ENCODE measurements around the gene PARP16.
"Not testable (repeated sequence)": the region's sequence is repeated elsewhere in the genome, so short reads cannot be mapped to it uniquely, and the experiment has no call there.

PARP16 gene

DNA sequence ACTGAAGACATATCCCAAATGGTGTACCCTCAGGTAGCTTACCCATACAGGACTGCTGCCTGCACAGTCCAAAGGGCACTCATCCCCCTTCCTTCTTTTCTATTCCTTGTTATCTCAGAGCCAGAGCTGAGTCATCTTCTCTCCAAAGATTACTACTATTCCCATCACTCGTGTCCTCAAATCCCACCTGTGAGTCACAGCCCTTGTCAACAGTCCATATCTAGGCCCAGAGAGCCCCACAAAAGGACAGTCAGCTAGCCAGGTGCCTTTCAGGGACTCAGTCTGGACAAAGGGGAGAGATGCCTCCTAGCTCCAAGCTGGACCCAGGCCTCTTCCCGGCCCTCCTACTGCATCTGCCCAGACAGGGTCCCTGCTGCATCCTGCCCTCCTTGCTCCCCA is 11.0 kb downstream of the PARP16 start:
- no peaks in the 10 kb centered on the region; the same call in 1 of the 2 replicates for H3K36me3 ChIP-seq (ENCODE audit: insufficient read depth, low read length)
- H3K9ac ChIP-seq (ENCODE audit: low read depth, low read length), result no peak overlapping the region
- H3K9me3 ChIP-seq (ENCODE audit: control insufficient read depth, insufficient read depth, low read length), result no peaks in the 10 kb centered on the region
- H3K4me1 ChIP-seq (ENCODE audit: insufficient read depth, low read length), result peaks cover under 1% of the 10 kb centered on the region; the same call in 1 of the 2 replicates

DNA sequence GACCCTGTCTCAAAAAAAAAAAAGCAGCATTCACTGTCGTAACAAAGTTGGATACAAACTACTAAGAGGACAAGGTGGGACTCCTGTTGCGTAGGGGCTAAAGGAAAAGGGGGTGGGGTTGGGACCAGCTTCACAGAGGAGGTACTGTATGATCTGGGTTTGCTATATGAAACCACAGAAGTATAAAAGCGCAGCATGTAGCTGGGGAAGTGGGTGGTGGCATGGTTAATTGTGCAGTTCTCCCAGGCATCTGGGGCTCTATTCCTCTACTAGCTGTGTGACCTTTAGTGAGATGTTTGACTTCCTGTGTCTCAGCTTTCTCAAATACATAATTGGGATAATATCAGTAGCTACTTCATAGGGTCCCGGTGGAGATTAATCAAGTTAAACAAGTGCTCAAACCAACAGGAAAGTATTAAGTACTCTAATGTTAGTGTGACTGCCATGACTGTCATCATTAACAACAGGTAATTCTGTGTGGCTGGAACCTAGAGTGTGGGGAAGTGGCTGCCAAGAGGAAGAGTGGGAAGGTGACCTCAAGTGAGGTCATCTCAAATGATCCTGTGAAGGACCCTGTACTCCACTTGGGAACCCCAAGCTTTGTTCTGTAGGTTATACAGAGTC is 11.5 kb downstream of the PARP16 start:
- Histone ChIP-seq H3K9me3 (ENCODE audit: control insufficient read depth, insufficient read depth, low read length) (no peaks in the 10 kb centered on the region), H3K4me1 (ENCODE audit: insufficient read depth, low read length) (peaks cover 4% of the 10 kb centered on the region; the same call in 1 of the 2 replicates), H3K9ac (ENCODE audit: low read depth, low read length) (no peak overlapping the region), H3K36me3 (ENCODE audit: insufficient read depth, low read length) (no peaks in the 10 kb centered on the region; the same call in 1 of the 2 replicates)

DNA sequence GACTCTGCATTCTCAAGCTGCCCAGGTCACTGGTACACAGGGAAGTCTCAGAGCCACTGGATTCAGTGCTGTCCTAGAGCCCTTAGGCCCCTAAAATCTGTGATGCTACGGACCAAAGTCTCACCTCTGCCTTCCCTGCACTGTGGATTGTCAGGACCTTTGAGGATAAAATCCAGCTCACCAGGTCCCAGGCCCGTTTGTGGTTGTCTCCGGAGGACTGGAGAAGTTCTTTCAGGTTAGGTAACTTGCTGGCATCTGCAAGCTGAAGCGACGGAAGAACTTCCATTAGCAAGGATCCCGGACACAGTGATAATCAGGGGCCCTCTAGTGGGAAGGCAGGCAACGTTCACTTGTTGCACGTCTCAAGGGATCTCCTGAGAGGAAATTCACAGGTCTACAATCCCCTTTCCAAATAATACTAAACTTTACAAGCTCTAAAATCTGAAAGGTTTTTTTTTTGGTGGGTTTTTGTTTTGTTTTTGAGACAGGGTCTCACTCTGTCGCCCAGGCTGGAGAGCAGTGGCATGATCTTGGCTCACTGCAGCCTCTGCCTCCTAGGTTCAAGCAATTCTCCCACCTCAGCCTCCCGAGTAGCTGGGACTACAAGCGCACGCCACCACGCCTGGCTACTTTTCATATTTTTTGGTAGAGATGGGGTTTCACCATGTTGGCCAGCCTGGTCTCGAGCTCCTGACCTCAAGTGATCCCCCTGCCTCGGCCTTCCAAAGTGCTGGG is 15.7 kb downstream of the PARP16 start:
- not testable (repeated sequence) for H3K9ac ChIP-seq (ENCODE audit: low read depth, low read length); H3K36me3 ChIP-seq (ENCODE audit: insufficient read depth, low read length); H3K4me1 ChIP-seq (ENCODE audit: insufficient read depth, low read length); H3K9me3 ChIP-seq (ENCODE audit: control insufficient read depth, insufficient read depth, low read length)

DNA sequence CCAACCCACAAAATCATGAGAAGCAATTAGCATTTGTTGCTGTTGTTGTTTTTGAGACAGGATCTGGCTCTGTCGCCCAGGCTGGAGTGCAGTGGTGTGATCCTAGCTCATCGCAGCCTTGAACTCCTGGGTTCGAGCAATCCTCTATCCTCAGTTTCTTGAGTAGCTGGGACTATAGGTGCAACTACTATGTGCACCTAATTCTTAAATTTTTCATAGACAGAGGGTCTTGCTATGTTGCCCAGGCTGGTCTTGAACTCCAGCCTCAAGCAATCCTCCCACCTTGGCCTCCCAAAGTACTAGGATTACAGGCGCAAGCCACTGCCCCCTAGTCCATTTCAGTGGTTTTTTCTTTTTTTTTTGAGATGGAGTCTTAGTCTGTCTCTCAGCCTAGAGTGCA is 18.3 kb downstream of the PARP16 start:
- H3K4me1 ChIP-seq (ENCODE audit: insufficient read depth, low read length), result peaks cover 16% of the 10 kb centered on the region
- no peak overlapping the region for H3K9ac ChIP-seq (ENCODE audit: low read depth, low read length)
- H3K36me3 ChIP-seq (ENCODE audit: insufficient read depth, low read length), result no peaks in the 10 kb centered on the region
- no peaks in the 10 kb centered on the region for H3K9me3 ChIP-seq (ENCODE audit: control insufficient read depth, insufficient read depth, low read length)

DNA sequence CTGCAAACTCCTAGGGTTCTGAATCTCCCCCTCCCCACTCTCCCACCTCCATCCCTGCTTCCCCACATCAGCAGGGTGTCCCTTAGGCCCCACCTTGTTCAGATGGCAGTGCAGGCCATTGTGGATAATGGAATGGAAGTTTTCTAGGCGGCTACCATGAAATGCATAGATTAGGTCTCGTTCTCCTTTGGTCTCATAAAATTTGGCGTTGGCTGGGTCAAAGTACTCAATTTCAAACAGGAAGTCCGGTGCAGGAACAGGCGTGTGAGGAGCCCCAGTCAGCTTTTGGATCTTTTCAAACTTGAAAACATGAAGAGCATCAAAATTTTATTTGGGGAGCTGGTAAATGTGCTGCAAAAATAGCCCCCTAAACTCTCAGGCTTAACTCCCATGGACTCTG is 20.2 kb downstream of the PARP16 start:
- Histone ChIP-seq H3K9ac (ENCODE audit: low read depth, low read length) (no peak overlapping the region), H3K9me3 (ENCODE audit: control insufficient read depth, insufficient read depth, low read length) (no peaks in the 10 kb centered on the region), H3K4me1 (ENCODE audit: insufficient read depth, low read length) (peaks cover 16% of the 10 kb centered on the region), H3K36me3 (ENCODE audit: insufficient read depth, low read length) (no peaks in the 10 kb centered on the region)

DNA sequence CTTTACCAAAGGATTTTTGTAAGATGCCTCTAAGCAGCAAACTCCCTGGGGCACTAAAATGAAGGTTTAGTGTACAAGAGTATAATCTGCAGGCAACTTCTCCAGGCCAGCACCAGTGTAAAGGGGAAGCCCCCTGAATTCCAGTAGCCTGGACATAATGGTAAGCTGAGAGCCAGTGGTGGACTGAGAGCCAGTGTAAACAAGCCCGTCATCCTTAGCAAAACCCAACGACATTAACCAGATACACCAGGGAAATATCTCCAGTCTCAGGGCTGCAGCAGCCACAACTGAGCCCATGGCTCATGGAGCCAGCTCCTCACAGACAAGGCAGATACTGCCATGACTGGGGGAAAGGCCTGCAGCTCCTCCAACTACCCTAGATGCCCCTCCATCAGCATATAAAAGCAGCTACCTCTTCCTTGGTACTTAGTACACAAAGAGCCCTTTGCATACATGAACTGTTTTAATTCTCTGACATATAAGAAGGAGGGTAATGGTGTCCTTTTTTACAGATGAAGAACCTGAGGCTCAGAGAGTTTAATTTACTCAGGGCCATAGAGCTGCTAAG is 21.7 kb downstream of the PARP16 start:
- Histone ChIP-seq H3K9ac (ENCODE audit: low read depth, low read length) (no peak overlapping the region), H3K4me1 (ENCODE audit: insufficient read depth, low read length) (peaks cover 12% of the 10 kb centered on the region), H3K36me3 (ENCODE audit: insufficient read depth, low read length) (0 out of 2 replicates have a peak, but pooled peaks cover 1% of the 10 kb centered on the region), H3K9me3 (ENCODE audit: control insufficient read depth, insufficient read depth, low read length) (no peaks in the 10 kb centered on the region)

DNA sequence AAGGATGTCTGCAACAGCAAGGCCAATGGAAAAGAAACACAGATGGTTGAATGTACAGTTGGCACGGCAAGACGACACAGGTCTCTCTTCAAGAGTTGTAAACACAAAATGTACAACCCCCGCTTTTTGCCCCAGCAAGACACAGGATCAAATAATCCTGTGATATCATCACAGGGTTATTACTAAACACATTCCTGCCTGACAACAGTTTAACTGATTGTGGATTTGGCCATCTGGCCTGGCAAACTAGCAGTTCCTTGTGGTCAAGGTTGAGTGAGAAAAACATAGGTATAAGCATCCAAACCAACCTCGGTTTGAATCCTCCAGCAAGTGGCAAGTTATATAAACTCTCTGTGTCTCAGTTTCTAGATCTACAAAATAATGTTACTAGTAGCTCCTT is 23.4 kb downstream of the PARP16 start:
- 0 out of 2 replicates have a peak, but pooled peaks cover 6% of the 10 kb centered on the region for H3K36me3 ChIP-seq (ENCODE audit: insufficient read depth, low read length)

DNA sequence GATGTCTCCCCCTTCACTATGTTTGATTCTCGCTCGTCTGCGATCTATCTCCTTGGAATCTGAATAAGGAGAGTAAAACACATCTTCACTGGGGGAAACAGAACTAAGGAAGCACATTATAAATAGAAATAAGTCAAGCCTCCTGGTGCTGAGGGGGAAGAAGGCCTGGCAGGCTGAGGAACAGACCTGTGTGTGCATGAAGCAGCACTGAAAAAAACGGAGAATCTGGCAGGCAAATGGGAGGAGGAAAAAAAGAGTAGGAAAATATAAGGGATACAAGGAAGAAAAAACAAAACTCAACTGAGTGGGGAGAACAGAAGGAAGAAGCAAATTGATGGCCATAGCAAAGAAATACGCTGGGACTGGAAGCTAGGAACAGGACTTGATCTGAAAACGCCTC is 25.7 kb downstream of the PARP16 start:
- Histone ChIP-seq H3K4me1 (ENCODE audit: insufficient read depth, low read length) (peaks cover 12% of the 10 kb centered on the region), H3K9ac (ENCODE audit: low read depth, low read length) (no peak overlapping the region), H3K9me3 (ENCODE audit: control insufficient read depth, insufficient read depth, low read length) (no peaks in the 10 kb centered on the region), H3K36me3 (ENCODE audit: insufficient read depth, low read length) (0 out of 2 replicates have a peak, but pooled peaks cover 6% of the 10 kb centered on the region)

More for the DNA sequence above, 23.4 kb downstream of the PARP16 start:
- Histone ChIP-seq H3K9me3 (ENCODE audit: control insufficient read depth, insufficient read depth, low read length) (no peaks in the 10 kb centered on the region), H3K4me1 (ENCODE audit: insufficient read depth, low read length) (peaks cover 12% of the 10 kb centered on the region), H3K9ac (ENCODE audit: low read depth, low read length) (no peak overlapping the region)

DNA sequence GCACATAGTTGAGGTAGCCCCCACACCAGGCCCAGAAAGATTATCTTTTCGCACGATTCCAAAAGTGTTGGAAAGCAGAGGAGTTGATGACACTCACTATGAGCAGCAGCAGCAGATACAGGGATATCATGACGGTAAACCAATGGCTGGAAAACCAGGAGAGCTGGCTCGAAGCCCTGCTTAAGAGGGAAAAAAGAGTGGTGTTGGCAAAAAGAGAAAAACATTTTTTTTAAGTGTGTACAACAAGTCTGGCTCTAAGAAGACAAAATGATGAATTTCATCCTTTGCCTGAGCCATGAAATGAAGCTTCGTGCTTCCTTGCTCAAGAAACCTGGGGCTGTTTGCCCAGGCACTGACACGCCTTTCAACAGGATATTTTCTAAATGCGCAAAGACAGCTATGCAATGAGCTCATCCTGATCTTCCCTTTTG is 27.3 kb downstream of the PARP16 start:
- peaks cover 3% of the 10 kb centered on the region; the same call in 1 of the 2 replicates for H3K4me1 ChIP-seq (ENCODE audit: insufficient read depth, low read length)
- H3K9ac ChIP-seq (ENCODE audit: low read depth, low read length), result no peak overlapping the region
- H3K9me3 ChIP-seq (ENCODE audit: control insufficient read depth, insufficient read depth, low read length), result no peaks in the 10 kb centered on the region
- 0 out of 2 replicates have a peak, but pooled peaks cover 6% of the 10 kb centered on the region for H3K36me3 ChIP-seq (ENCODE audit: insufficient read depth, low read length)

DNA sequence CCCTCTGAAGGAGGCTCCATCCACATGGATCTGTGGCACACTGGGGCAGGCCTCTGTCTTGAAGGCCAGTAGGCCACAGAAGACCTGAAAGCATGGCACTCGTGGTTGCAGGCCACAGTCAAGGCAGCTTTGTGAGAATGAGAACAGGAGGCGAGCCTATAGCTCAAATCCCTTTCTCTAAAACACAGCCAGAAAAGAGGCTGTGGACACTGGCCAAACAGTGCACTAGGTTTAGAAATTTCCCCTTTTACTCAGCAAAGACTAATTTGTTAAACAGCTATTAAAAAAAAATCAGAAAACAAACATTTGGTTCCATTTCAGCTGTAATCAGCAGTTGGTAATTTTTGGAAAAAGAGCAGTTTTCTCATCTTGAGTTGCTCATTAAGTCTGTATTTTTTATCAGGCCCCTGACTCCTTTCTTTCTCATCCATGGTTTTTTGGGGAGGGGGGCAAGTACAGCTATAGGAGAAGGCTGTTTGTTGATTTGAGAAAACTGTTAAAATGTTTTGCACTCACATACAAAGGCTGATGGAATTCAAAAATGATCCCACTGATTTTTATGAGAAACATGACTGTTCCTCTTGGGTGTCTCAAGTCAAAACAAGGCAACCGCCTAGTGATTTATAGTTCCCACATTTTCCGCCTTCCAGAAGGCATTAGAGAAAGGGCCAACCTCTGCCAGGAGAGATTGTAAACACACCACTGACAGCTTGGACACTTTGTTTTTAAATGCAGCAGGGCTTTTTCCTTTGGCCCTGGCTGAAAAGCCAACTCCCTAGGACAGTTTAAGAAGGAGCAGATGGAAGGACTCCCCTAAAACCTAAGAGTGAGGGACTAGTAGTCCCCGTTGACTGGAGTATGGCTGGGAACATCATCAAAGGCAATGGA is 28.1 kb downstream of the PARP16 start:
- Histone ChIP-seq H3K9me3 (ENCODE audit: control insufficient read depth, insufficient read depth, low read length) (no peaks in the 10 kb centered on the region), H3K4me1 (ENCODE audit: insufficient read depth, low read length) (peaks cover 3% of the 10 kb centered on the region; the same call in 1 of the 2 replicates), H3K36me3 (ENCODE audit: insufficient read depth, low read length) (0 out of 2 replicates have a peak, but pooled peaks cover 6% of the 10 kb centered on the region), H3K9ac (ENCODE audit: low read depth, low read length) (no peak overlapping the region)

DNA sequence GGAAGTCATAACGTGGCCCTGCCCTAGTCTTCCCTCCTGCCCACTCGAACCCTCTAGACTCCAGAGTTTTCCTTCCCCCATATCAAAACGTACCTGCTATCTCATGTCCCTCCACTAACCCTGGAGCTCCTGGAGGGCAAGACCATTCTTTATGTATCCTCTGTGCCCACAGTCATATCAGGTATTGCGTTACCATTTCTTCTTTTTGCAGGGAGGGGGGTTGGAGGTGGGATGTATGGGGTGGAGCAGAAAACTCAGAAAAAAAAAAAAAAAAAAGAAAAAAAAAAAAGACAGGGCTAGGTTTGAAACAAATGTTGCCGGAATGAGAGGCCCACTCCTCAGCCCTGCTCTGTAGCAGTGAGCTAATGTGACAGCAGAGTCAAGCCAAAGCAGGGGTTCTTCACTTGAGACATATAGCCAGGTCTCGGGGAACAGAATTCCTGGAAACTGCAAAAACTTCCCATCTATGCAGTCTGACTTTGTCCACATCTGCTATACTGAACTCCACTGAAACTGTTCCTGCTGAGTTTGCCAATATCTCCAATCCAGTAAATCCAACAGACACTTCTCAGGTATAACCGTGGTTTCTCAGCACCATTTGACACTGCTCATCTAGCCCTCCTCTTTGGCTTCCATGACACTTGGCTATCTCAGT is 31.1 kb downstream of the PARP16 start:
- no peaks in the 10 kb centered on the region for H3K9me3 ChIP-seq (ENCODE audit: control insufficient read depth, insufficient read depth, low read length)
- H3K36me3 ChIP-seq (ENCODE audit: insufficient read depth, low read length), result 0 out of 2 replicates have a peak, but pooled peaks cover 6% of the 10 kb centered on the region
- H3K9ac ChIP-seq (ENCODE audit: low read depth, low read length), result no peak overlapping the region
- peaks cover 3% of the 10 kb centered on the region; the same call in 1 of the 2 replicates for H3K4me1 ChIP-seq (ENCODE audit: insufficient read depth, low read length)

DNA sequence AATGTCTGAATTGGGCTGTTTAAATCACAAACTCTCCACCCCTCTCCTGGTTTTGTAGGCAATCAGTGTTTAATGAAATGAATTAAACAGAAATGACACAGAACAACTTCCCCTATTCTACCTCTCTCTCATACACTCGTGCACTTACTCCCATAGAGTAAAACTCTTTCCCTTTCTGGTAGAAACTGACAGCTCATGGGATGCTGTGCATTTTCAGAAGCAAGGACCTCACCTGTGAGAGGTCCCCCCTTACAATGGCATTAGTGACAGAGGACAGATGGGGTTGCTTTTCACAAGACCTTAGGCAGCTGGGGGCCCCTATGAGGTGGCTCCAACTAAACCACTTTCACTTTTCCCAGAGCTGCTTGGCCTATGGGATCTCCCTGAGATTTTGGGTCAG is 31.9 kb downstream of the PARP16 start:
- peaks cover 4% of the 10 kb centered on the region; the same call in 1 of the 2 replicates for H3K4me1 ChIP-seq (ENCODE audit: insufficient read depth, low read length)
- H3K9me3 ChIP-seq (ENCODE audit: control insufficient read depth, insufficient read depth, low read length), result no peaks in the 10 kb centered on the region
- 0 out of 2 replicates have a peak, but pooled peaks cover 2% of the 10 kb centered on the region for H3K36me3 ChIP-seq (ENCODE audit: insufficient read depth, low read length)
- no peak overlapping the region for H3K9ac ChIP-seq (ENCODE audit: low read depth, low read length)

DNA sequence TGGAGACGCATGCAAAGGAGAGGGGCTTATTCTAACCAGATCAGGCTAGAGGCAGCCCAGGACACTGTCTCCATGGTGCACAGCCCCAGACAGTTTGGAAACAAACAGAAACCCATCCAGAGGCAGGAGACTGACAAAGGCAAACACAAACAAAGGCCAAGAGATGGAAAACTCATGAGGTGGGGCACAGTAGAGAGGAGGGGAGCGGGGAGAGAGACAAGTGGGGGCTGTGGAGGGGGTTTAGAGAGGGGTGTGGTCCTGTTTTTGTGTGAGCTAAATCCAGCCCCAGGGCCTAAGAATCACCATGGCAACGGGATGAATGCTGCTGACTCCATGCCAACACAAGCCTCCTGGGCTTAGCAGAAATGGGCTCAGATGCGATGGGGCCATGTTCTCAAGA is 32.3 kb downstream of the PARP16 start:
- no peak overlapping the region for H3K9ac ChIP-seq (ENCODE audit: low read depth, low read length)
- no peaks in the 10 kb centered on the region for H3K36me3 ChIP-seq (ENCODE audit: insufficient read depth, low read length)
- H3K9me3 ChIP-seq (ENCODE audit: control insufficient read depth, insufficient read depth, low read length), result no peaks in the 10 kb centered on the region
- peaks cover 8% of the 10 kb centered on the region for H3K4me1 ChIP-seq (ENCODE audit: insufficient read depth, low read length)

Measured in ES-I3 (cell line).